ENCODE data around the gene KIF2C. TPM values are rescaled to one million over a fixed set of nuclear protein-coding genes. Genes with fewer than 3 reads are reported as not detected.

The KIF2C gene
- total RNA-seq, 1 experiment from 2014 or later: 98.7 TPM

DNA sequence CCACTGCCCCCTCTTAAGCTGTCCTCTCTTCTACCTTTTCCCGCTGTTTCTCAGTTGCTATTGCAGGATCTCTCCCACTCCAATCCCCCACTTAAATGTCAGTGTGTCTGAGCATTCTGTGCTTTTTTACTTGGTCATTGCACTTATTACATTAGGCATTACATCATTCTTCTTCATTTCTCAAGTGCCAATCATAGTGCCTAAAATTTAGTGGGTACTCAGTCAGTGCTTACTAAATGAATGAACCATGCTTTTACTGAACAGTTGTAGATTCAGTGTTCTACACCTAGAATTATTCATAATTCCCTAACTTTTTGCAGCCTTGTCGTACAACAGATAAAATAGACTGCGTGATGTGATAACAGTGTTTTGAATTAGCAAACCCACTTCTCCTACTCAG is 45.7 kb upstream of the KIF2C start:
- Histone ChIP-seq H3K4me3 (ENCODE audit: low read length) (no peak overlapping the region), H3K4me2 (ENCODE audit: low read length) (no peak overlapping the region), H3K9me3 (ENCODE audit: low read length) (no peaks in the 10 kb centered on the region), H3K4me1 (ENCODE audit: insufficient read depth, low read length) (peaks cover 12% of the 10 kb centered on the region; the same call in 1 of the 2 replicates), H3K27me3 (ENCODE audit: low read length) (no peaks in the 10 kb centered on the region), H3K79me2 (ENCODE audit: low read length) (no peaks in the 10 kb centered on the region), H4K20me1 (ENCODE audit: low read length) (no peaks in the 10 kb centered on the region), H3K27ac (ENCODE audit: low read length) (no peak overlapping the region), H3K9me2 (replicated peaks; ENCODE audit: low read length) (no peaks in the 10 kb centered on the region), H3F3A (ENCODE audit: low read length, unreplicated experiment) (no peaks in the 10 kb centered on the region), H3K36me3 (ENCODE audit: low read depth, low read length) (no peaks in the 10 kb centered on the region), H3K9ac (ENCODE audit: low read length) (no peak overlapping the region), H2AFZ (ENCODE audit: low read length) (no peak overlapping the region)
- ATAC-seq (no peak), DNase-seq (no peak)
- TF ChIP-seq EZH2phosphoT487 (IDR thresholded peaks at IDR 0.05; ENCODE audit: borderline replicate concordance, low read length): no peak
- TF ChIP-seq, protein P1, sequence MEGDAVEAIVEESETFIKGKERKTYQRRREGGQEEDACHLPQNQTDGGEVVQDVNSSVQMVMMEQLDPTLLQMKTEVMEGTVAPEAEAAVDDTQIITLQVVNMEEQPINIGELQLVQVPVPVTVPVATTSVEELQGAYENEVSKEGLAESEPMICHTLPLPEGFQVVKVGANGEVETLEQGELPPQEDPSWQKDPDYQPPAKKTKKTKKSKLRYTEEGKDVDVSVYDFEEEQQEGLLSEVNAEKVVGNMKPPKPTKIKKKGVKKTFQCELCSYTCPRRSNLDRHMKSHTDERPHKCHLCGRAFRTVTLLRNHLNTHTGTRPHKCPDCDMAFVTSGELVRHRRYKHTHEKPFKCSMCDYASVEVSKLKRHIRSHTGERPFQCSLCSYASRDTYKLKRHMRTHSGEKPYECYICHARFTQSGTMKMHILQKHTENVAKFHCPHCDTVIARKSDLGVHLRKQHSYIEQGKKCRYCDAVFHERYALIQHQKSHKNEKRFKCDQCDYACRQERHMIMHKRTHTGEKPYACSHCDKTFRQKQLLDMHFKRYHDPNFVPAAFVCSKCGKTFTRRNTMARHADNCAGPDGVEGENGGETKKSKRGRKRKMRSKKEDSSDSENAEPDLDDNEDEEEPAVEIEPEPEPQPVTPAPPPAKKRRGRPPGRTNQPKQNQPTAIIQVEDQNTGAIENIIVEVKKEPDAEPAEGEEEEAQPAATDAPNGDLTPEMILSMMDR (conservative IDR thresholded peaks at IDR 0.05; ENCODE audit: low read depth, low read length): no peak
- TF ChIP-seq EZH2 (IDR thresholded peaks at IDR 0.05; ENCODE audit: low read length, unreplicated experiment): no peak
- BruUV-seq (replicated peaks): no TSS peak
- intact Hi-C loops (cut with micrococcal nuclease): no loop called here
- CTCF ChIA-PET: no interaction called here
- POLR2A ChIA-PET (ENCODE audit: unreplicated experiment): no interaction called here

DNA sequence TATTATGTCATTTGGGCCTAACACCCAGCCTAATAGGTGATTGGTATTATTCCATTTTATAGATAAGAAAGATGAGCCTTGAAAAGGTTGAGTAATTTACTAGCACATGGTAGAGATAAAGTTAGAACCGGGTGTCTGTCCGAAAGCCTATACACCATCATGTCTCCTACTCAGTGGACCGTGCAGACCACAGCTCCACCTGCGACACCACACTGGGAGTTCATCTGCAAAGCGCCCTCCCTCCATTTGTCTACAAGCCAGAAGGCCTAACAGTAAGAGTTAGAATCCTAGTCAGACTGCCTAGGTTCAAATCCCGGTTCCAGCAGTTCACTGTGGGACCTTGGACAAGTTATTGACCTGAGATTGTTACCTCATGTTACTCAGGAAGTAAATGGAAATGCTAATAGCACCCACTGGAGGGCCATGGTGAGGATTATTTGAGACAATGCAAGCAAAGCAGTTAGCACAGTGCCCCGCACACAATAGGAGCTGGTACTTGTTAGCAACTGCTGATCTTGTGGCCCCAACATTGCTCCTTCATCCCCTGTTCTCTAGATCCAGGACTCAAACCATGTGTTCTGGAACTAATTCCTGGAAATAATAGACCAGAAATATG is 44.7 kb upstream of the KIF2C start:
- POLR2A ChIA-PET (ENCODE audit: unreplicated experiment): no interaction called here

DNA sequence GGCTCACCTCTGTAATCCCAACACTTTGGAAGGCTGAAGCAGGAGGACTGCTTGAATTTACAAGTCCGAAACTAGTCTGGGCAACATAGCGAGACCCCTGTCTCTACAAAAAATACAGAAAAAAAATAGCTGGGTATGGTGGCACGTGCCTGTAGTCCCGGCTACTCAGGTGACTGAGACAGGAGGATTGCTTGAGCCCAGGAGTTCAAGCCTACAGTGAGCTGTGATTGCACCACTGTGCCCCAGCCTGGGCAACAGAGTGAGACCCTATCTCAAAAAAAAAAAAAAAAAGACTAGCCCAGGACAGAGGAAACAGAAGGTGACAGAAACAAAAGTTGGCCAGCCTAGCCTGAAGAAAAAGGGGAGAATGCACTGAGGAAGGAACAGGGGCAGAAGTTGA is 44.0 kb upstream of the KIF2C start:
- BruUV-seq (replicated peaks): no TSS peak
- no peaks in the 10 kb centered on the region for H3K36me3 ChIP-seq (ENCODE audit: low read depth, low read length)
- ATAC-seq (no peak), DNase-seq (no peak)
- no peaks in the 10 kb centered on the region for H3K9me2 ChIP-seq (replicated peaks; ENCODE audit: low read length)
- ChIA-PET POLR2A (ENCODE audit: unreplicated experiment) (no interaction called here), CTCF (no interaction called here)
- H3K4me1 ChIP-seq (ENCODE audit: insufficient read depth, low read length): peaks cover 9% of the 10 kb centered on the region
- H3F3A ChIP-seq (ENCODE audit: low read length, unreplicated experiment): no peaks in the 10 kb centered on the region
- no peaks in the 10 kb centered on the region for H3K79me2 ChIP-seq (ENCODE audit: low read length)
- TF ChIP-seq EZH2phosphoT487 (IDR thresholded peaks at IDR 0.05; ENCODE audit: borderline replicate concordance, low read length): no peak
- TF ChIP-seq, protein P1 (conservative IDR thresholded peaks at IDR 0.05; ENCODE audit: low read depth, low read length): no peak
- TF ChIP-seq EZH2 (IDR thresholded peaks at IDR 0.05; ENCODE audit: low read length, unreplicated experiment): no peak
- H2AFZ ChIP-seq (ENCODE audit: low read length): no peak overlapping the region
- H3K4me3 ChIP-seq (ENCODE audit: low read length): no peak overlapping the region
- H3K4me2 ChIP-seq (ENCODE audit: low read length): no peak overlapping the region
- H3K9ac ChIP-seq (ENCODE audit: low read length): no peak overlapping the region
- no peaks in the 10 kb centered on the region for H3K9me3 ChIP-seq (ENCODE audit: low read length)
- no peaks in the 10 kb centered on the region for H3K27me3 ChIP-seq (ENCODE audit: low read length)
- H3K27ac ChIP-seq (ENCODE audit: low read length): no peak overlapping the region
- H4K20me1 ChIP-seq (ENCODE audit: low read length): no peaks in the 10 kb centered on the region
- intact Hi-C loops (cut with micrococcal nuclease): no loop called here

More for the DNA sequence above, 44.7 kb upstream of the KIF2C start:
- Histone ChIP-seq H3K4me3 (ENCODE audit: low read length) (no peak overlapping the region), H3K9me2 (replicated peaks; ENCODE audit: low read length) (no peaks in the 10 kb centered on the region), H3K79me2 (ENCODE audit: low read length) (no peaks in the 10 kb centered on the region), H2AFZ (ENCODE audit: low read length) (no peak overlapping the region), H3F3A (ENCODE audit: low read length, unreplicated experiment) (no peaks in the 10 kb centered on the region), H3K4me2 (ENCODE audit: low read length) (no peak overlapping the region), H4K20me1 (ENCODE audit: low read length) (no peaks in the 10 kb centered on the region), H3K27me3 (ENCODE audit: low read length) (no peaks in the 10 kb centered on the region), H3K27ac (ENCODE audit: low read length) (no peak overlapping the region), H3K9me3 (ENCODE audit: low read length) (no peaks in the 10 kb centered on the region), H3K36me3 (ENCODE audit: low read depth, low read length) (no peaks in the 10 kb centered on the region), H3K4me1 (ENCODE audit: insufficient read depth, low read length) (peaks cover 8% of the 10 kb centered on the region; the same call in 1 of the 2 replicates), H3K9ac (ENCODE audit: low read length) (no peak overlapping the region)
- no peak for ATAC-seq
- no peak for DNase-seq
- TF ChIP-seq EZH2 (IDR thresholded peaks at IDR 0.05; ENCODE audit: low read length, unreplicated experiment) (no peak), EZH2phosphoT487 (IDR thresholded peaks at IDR 0.05; ENCODE audit: borderline replicate concordance, low read length) (no peak)
- TF ChIP-seq, protein P1 (conservative IDR thresholded peaks at IDR 0.05; ENCODE audit: low read depth, low read length): no peak
- intact Hi-C loops (cut with micrococcal nuclease): no loop called here
- CTCF ChIA-PET: no interaction called here
- no TSS peak for BruUV-seq (replicated peaks)
